Measurements from ENCODE around the gene DIPK1B. TPM values are rescaled to one million over a fixed set of nuclear protein-coding genes. Genes with fewer than 3 reads are reported as not detected.

The DIPK1B gene
- total and polyA plus RNA-seq, 10 of the 15 experiments (the other 5 are each of a cell fraction or from before 2014, with no cell fraction given): 0.08 to 0.28 (median 0.13) TPM; not detected in 3

DNA sequence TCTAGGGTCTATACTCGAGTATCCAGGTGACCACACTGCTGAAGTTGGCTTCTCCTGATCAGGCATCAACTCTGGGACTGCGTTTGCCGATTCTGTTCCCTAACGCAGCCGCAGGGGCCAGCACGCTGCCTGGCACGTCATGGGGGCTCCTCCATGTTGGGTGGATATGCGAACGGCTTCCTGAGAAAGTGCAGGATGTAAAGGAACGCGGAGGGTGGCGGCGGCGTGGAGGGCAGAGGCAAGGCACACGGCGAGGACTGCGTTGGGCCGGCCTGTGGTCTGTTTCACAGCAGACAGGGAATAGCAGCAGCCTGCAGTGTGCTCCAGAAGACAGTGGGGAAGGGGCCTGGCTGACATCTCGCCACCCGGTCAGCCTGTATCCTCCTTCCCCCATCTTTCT lies 26.6 kb downstream of the DIPK1B start (continued):
- TF ChIP-seq, protein P1, sequence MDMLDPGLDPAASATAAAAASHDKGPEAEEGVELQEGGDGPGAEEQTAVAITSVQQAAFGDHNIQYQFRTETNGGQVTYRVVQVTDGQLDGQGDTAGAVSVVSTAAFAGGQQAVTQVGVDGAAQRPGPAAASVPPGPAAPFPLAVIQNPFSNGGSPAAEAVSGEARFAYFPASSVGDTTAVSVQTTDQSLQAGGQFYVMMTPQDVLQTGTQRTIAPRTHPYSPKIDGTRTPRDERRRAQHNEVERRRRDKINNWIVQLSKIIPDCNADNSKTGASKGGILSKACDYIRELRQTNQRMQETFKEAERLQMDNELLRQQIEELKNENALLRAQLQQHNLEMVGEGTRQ (IDR thresholded peaks at IDR 0.05; ENCODE audit: borderline replicate concordance, low read depth, low read length): no peak
- TF ChIP-seq, protein P2, sequence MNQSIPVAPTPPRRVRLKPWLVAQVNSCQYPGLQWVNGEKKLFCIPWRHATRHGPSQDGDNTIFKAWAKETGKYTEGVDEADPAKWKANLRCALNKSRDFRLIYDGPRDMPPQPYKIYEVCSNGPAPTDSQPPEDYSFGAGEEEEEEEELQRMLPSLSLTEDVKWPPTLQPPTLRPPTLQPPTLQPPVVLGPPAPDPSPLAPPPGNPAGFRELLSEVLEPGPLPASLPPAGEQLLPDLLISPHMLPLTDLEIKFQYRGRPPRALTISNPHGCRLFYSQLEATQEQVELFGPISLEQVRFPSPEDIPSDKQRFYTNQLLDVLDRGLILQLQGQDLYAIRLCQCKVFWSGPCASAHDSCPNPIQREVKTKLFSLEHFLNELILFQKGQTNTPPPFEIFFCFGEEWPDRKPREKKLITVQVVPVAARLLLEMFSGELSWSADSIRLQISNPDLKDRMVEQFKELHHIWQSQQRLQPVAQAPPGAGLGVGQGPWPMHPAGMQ (IDR thresholded peaks at IDR 0.05; ENCODE audit: borderline replicate concordance): no peak
- TF ChIP-seq SPI1 (IDR thresholded peaks at IDR 0.05; ENCODE audit: borderline replicate concordance, insufficient read depth, low read depth, low read length): no peak

DNA sequence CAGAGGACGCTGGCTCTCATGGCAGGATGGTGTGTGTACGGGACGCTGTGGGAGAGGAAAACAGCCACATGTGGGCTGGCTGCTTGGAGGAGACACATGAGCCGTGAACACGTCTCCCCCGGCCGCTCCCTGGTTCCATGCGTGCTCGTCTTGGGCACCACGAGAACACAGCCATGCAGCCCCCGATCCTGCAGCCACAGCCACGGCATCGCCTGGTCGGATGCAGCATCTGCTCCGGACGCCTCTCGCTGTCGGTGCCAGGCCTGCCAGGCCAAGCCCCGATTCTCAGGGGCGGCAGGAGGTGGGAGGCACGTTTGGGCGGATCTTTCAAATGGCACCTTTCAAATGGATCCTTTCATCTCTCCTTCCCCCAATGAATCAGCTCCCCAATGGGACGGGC lies 27.1 kb downstream of the DIPK1B start:
- no peak for ATAC-seq
- TF ChIP-seq, protein P3, sequence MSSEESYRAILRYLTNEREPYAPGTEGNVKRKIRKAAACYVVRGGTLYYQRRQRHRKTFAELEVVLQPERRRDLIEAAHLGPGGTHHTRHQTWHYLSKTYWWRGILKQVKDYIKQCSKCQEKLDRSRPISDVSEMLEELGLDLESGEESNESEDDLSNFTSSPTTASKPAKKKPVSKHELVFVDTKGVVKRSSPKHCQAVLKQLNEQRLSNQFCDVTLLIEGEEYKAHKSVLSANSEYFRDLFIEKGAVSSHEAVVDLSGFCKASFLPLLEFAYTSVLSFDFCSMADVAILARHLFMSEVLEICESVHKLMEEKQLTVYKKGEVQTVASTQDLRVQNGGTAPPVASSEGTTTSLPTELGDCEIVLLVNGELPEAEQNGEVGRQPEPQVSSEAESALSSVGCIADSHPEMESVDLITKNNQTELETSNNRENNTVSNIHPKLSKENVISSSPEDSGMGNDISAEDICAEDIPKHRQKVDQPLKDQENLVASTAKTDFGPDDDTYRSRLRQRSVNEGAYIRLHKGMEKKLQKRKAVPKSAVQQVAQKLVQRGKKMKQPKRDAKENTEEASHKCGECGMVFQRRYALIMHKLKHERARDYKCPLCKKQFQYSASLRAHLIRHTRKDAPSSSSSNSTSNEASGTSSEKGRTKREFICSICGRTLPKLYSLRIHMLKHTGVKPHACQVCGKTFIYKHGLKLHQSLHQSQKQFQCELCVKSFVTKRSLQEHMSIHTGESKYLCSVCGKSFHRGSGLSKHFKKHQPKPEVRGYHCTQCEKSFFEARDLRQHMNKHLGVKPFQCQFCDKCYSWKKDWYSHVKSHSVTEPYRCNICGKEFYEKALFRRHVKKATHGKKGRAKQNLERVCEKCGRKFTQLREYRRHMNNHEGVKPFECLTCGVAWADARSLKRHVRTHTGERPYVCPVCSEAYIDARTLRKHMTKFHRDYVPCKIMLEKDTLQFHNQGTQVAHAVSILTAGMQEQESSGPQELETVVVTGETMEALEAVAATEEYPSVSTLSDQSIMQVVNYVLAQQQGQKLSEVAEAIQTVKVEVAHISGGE (CRISPR knock-in tag; IDR thresholded peaks at IDR 0.05): no peak
- TF ChIP-seq POLR2A (IDR thresholded peaks at IDR 0.05; ENCODE audit: low read depth, low read length) (no peak), RAD51 (IDR thresholded peaks at IDR 0.05) (no peak), PAX5 (IDR thresholded peaks at IDR 0.05; ENCODE audit: borderline replicate concordance, low read depth, low read length) (no peak), EED (IDR thresholded peaks at IDR 0.05; ENCODE audit: low read depth) (no peak), RBBP5 (conservative IDR thresholded peaks at IDR 0.05) (no peak), RB1 (IDR thresholded peaks at IDR 0.05; ENCODE audit: borderline replicate concordance) (no peak)
- TF ChIP-seq, protein P4, sequence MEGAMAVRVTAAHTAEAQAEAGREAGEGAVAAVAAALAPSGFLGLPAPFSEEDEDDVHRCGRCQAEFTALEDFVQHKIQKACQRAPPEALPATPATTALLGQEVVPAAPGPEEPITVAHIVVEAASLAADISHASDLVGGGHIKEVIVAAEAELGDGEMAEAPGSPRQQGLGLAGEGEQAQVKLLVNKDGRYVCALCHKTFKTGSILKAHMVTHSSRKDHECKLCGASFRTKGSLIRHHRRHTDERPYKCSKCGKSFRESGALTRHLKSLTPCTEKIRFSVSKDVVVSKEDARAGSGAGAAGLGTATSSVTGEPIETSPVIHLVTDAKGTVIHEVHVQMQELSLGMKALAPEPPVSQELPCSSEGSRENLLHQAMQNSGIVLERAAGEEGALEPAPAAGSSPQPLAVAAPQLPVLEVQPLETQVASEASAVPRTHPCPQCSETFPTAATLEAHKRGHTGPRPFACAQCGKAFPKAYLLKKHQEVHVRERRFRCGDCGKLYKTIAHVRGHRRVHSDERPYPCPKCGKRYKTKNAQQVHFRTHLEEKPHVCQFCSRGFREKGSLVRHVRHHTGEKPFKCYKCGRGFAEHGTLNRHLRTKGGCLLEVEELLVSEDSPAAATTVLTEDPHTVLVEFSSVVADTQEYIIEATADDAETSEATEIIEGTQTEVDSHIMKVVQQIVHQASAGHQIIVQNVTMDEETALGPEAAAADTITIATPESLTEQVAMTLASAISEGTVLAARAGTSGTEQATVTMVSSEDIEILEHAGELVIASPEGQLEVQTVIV (IDR thresholded peaks at IDR 0.05; ENCODE audit: borderline replicate concordance, partially characterized antibody): no peak
- TF ChIP-seq, protein P2 (IDR thresholded peaks at IDR 0.05; ENCODE audit: borderline replicate concordance): no peak

More for the DNA sequence above, 27.1 kb downstream of the DIPK1B start:
- Histone ChIP-seq H3K27ac (ENCODE audit: control insufficient read depth, insufficient read depth) (no peak overlapping the region), H2AFZ (ENCODE audit: control insufficient read depth, low read depth, low read length) (no peak overlapping the region), H3K9me3 (replicated peaks; ENCODE audit: control insufficient read depth, insufficient read depth, low read length) (no peaks in the 10 kb centered on the region), H3K79me2 (ENCODE audit: control insufficient read depth, insufficient read depth, low read length) (no peaks in the 10 kb centered on the region), H3K4me2 (ENCODE audit: control insufficient read depth, insufficient read depth) (no peak overlapping the region), H3K27me3 (replicated peaks in 1 of 2; ENCODE audit: control insufficient read depth in 2 of 2, insufficient read depth in 2 of 2, low read length in 1 of 2) (peaks cover 0 to 8% of the 10 kb centered on the region in 2 experiments; a peak in 3 of 4 replicates), H3K4me3 (no peak overlapping the region), H3K9ac (ENCODE audit: control insufficient read depth, insufficient read depth, low read length) (no peak overlapping the region), H3K4me1 (ENCODE audit: control insufficient read depth, insufficient read depth, low read length) (peaks cover 15% of the 10 kb centered on the region), H3K36me3 (ENCODE audit: control insufficient read depth in 2 of 2, insufficient read depth in 2 of 2, low read length in 1 of 2) (no peaks in the 10 kb centered on the region), H4K20me1 (ENCODE audit: control insufficient read depth, insufficient read depth) (no peaks in the 10 kb centered on the region)
- DNase-seq (ENCODE audit: low read depth, low spot score): no peak
- ChIA-PET RAD21 (ENCODE audit: unreplicated experiment) (no interaction called here), CTCF (no interaction called here), POLR2A (interaction anchor here (1.1 kb wide), 1 partner anchor 11 kb away, joined by 4 read pairs; no protein-coding TSS in a partner anchor), SMC1A (ENCODE audit: uncharacterized antibody, unreplicated experiment) (no interaction called here)
- no TSS peak for BruUV-seq (replicated peaks)
- no peak for FAIRE-seq
- intact Hi-C loops (cut with micrococcal nuclease; ENCODE audit: unreplicated experiment) (no loop called here), in situ Hi-C loops (cut with MboI) (no loop called here)
- 76% methylated on average over 23 of the region's 23 CpGs for WGBS (ENCODE audit: insufficient coverage, insufficient replicate concordance, low lambda C conversion rate, missing lambda C conversion rate)

Data from GM12878 (cell line).